HG03520 (cell line): ENCODE data around the gene FBLN1.
"Not testable (repeated sequence)": the region's sequence is repeated elsewhere in the genome, so short reads cannot be mapped to it uniquely, and the experiment has no call there.

Source experiments
- ATAC-seq: cut with Tn5 transposase; IDR thresholded peaks from one replicate; pipeline ENCODE4 v1.9.1; 2021; ENCODE audit warnings: mild to moderate bottlenecking, moderate library complexity; ENCODE audit not compliant: unreplicated experiment

The FBLN1 gene, protein sequence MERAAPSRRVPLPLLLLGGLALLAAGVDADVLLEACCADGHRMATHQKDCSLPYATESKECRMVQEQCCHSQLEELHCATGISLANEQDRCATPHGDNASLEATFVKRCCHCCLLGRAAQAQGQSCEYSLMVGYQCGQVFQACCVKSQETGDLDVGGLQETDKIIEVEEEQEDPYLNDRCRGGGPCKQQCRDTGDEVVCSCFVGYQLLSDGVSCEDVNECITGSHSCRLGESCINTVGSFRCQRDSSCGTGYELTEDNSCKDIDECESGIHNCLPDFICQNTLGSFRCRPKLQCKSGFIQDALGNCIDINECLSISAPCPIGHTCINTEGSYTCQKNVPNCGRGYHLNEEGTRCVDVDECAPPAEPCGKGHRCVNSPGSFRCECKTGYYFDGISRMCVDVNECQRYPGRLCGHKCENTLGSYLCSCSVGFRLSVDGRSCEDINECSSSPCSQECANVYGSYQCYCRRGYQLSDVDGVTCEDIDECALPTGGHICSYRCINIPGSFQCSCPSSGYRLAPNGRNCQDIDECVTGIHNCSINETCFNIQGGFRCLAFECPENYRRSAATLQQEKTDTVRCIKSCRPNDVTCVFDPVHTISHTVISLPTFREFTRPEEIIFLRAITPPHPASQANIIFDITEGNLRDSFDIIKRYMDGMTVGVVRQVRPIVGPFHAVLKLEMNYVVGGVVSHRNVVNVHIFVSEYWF

GRCh38 chr22:45502215-45503049 is at the start of gene FBLN1:
TSS of gene FBLN1 (plus strand) at chr22:45502883. CDS start at chr22:45502986, 103 bp downstream.
- no peak for ATAC-seq

DNA sequence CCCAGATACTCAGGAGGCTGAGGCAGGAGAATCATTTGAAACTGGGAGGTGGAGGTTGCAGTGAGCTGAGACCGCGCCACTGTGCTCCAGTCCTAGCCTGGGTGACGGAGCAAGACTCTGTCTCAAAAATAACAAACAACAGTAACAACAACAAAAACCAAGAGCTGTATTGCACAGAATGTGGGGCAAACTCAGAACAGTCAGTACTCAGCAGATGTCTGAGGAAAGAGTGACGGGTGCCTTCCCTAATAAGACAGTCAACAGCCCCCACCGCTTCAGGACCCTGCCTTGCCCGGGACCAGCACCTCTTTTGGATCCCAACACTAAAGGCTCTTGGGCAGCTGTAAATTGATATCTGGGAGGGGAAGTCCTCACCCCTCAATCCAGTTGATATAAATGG is 48.9 kb upstream of the FBLN1 start:
- no peak for ATAC-seq

GRCh38 chr22:45454275-45454674 is 48.4 kb upstream of the FBLN1 start:
- no peak for ATAC-seq

GRCh38 chr22:45455212-45455611 is 47.5 kb upstream of the FBLN1 start:
- ATAC-seq: no peak

DNA sequence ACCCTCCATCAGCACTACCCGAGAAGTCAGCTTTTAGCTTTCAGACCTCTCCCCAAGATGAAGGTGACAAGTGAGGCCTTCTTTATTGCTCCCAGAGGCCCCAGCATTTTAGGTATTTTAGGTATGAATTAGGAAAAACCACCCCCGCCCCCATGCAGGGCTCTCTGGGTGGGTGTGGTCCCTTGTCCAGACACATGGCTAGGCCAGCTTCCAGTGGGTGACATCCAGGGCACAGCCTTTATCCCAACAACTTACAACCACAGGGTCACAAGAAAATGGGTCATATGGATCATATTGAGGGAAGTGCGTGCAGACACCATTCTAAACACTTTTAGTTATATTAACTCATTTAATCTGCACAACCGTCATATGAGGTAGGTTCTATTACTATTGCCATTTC is 47.1 kb upstream of the FBLN1 start:
- no peak for ATAC-seq

DNA sequence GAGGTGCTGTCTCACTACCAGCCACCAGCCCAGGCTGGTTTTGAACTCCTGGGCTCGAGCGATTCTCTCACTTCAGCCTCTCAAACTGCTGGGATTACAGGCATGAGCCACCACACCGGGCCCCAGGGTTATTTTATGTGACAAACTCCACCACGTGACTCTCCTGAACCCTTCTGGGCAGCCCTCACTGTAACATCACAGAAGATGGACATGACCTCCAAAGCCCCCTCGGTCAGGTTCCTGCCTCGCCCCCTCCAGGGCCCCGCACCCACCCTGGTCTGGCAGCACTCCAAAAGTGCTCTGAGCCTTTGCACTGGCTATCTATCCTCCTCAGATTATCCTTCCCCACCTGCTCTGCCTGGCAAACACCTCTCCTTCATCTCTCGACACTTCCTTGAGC is 45.9 kb upstream of the FBLN1 start:
- ATAC-seq: no peak

DNA sequence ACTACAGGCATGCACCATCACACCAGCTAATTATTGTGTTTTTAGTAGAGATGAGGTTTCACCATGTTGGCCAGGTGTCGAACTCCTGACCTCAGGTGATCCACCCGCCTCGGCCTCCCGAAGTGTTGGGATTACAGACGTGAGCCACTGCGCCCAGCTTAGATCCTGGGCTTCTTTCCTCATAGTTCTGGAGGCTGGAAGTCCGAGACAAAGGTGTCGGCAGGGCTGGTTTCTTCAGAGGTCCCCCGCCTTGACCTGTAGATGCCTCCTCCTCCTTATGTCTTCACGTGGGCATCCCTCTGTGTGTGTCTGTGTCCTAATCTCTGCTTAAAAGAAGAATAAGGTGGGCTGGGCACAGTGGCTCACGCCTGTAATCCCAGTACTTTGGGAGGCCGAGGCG is 44.2 kb upstream of the FBLN1 start:
- no peak for ATAC-seq

DNA sequence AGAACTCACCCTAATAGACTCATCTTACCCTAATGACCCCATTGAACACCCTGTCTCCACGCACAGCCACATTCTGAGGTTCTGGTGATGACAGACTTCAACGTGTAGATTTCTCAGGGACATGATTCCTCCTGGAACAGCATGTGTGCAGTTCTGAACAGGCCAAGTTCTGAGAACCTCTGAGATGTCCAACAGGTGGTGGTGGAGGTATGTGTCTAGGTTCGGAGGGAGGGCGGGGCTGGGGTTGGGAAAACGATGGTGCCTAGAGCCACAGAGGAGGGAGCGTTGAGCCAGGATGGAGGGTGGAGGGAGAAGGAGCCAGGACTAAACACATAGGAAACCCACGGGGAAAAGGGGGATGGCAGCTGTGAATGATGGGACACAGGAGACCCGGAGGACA is 43.4 kb upstream of the FBLN1 start:
- ATAC-seq: no peak

GRCh38 chr22:45460288-45461109 is 42.2 kb upstream of the FBLN1 start:
- no peak for ATAC-seq

GRCh38 chr22:45462034-45462655 is 40.5 kb upstream of the FBLN1 start:
- no peak for ATAC-seq

DNA sequence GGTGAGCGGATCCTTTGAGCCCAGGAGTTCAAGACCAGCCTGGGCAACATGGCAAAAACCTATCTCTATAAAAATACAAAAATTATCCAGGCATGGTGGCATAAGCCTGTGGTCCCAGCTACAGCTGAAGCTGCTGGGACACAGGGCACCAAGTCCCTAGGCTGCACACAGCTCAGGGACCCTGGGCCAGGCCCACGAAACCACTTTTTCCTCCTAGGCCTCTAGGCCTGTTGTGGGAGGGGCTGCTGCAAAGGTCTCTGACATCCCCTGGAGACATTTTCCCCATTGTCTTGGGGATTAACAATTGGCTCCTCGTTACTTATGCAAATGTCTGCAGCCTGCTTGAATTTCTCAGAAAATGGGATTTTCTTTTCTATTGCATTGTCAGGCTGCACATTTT is 39.0 kb upstream of the FBLN1 start:
- not testable (repeated sequence) for ATAC-seq

DNA sequence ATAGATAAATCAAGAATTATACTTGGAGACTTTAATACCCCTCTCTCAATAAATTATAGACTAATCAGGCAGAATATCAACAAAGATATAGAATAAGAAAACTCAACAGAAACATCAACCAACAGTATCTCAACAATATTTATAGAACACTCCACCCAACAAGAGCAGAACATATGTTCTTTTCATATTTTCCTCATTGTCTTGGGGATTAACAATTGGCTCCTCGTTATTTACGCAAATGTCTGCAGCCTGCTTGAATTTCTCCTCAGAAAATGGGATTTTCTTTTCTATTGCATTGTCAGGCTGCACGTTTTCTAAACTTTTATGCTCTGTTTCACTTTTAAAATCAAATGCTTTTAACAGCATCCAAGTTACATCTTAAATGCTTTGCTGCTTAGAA is 37.0 kb upstream of the FBLN1 start:
- ATAC-seq: no peak

GRCh38 chr22:45468872-45469271 is 33.8 kb upstream of the FBLN1 start:
- ATAC-seq: no peak

DNA sequence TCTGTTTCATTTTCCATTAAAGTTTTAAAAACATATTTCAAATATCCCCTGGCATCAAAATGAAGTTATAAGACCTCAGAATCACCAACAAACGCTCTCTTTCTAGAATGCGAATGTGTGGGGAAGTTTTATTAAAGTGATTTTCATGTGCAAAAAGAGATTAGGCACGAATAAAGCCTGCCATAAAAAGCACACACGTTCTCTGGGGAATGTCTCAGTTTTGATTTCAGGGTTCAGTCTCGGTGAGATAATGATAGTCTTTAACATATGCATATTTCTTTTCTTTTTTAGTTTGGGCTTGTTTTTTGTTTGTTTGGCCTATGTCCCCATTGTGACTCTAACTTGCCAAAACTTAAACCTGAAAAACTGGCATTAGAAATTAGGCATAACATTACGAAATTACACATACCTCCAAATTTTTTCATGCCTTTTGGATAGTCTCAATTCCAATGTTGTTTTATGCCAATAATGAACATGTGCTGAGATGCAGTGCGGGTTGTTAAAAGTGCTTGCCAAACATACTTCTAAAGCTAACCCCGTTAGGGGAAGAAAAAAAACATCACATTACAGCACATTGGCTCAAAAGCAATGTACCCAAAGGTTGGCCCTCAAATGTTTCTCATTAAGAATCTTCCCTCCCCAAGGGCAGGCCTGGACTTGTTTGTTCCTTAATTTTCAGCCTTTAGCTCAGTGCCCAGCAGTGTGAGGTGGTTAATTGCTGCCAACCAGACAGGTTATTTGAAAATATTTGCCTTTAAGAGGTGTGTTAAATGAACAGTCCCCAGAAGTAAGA is 33.2 kb upstream of the FBLN1 start:
- ATAC-seq: no peak

GRCh38 chr22:45470871-45471270 is 31.8 kb upstream of the FBLN1 start:
- no peak for ATAC-seq

DNA sequence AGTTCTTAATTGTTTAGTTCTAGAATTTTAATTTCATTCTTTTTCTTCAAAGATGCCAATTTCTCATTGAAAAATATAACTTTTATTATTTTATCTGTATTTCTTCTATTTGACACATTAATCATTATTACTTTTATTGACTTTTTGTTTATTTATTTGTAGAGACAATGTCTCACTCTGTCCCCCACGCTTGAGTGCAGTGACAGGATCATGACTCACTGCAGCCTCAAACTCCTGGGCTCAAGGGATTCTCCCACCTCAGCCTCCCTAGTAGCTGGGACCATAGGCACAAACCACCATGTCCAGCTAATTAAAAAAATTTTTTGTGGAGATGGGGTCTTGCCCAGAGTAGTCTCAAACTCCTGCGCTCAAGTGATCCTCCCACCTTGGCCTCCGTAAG is 30.3 kb upstream of the FBLN1 start:
- ATAC-seq: no peak

DNA sequence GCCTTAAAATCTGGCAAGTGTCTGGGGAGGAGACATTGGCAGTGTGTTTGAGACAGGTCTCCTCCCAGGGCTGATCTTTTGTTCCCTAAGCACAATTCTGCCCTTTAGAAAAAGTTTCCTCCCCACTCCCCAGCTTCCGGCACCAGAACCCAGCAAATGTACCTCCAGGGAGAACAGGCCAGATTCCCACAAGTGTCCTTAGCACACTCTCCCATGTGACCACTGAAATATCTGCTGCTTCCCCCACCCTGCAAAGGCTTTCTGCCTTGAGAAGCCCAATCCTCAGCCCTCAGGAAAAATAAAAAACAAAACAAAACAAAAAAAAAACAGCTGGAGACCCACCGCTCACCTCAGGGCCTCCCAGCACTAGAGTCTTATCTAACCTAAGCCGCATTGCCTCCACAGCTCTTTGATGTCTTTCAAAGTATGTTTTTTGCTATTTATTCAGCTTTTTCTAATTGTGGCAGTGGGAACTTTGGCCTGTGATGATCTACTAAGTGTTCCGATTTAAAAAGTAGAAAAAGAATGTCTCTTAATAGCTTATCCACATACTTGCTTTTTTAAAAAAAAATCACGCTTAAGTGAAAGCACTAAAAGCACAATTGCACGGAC is 29.0 kb upstream of the FBLN1 start:
- no peak for ATAC-seq

- ATAC-seq: no peak
These were observed 27.5 kb upstream of the FBLN1 start for GRCh38 chr22:45475063-45475747.
